ENCODE results near the gene RRP15.

GRCh38 chr1:218312509-218312908 is 27.4 kb downstream of the RRP15 start:
- TF ChIP-seq EZH2phosphoT487 (IDR thresholded peaks at IDR 0.05) (no peak), EZH2 (IDR thresholded peaks at IDR 0.05) (no peak), CTCF (IDR thresholded peaks at IDR 0.05) (no peak)

Measured in neural progenitor cell (in vitro differentiated cells).